A549 (cell line): ENCODE results near the gene CLIP1.

ENCODE experiments used
- CTCF ChIP-seq: fragments of >200 bp; sonication (Bioruptor Twin); formaldehyde crosslinking; IDR thresholded peaks from 3 replicates; pipeline ENCODE4 v1.5.1; 2016
- EHMT2 ChIP-seq: fragments of 200-600 bp; sonication (generic); IDR thresholded peaks from 2 replicates; pipeline ENCODE4 v1.6.1; 2016; ENCODE audit warnings: antibody characterized with exemption, low read depth, mild to moderate bottlenecking, moderate library complexity
- ELK1 ChIP-seq: fragments of 150-350 bp; IDR thresholded peaks from 2 replicates; pipeline ENCODE4 v1.6.1; 2014; ENCODE audit warnings: low read depth, mild to moderate bottlenecking, low read length
- EP300 ChIP-seq, 2 experiments: fragments of >200 bp; sonication (Bioruptor Twin); formaldehyde crosslinking; IDR thresholded peaks; 2 replicates in 1 of 2; 3 replicates in 1 of 2; pipeline ENCODE4 v1.6.1; 2016 to 2017
- FOSB ChIP-seq: fragments of 250-450 bp; sonication (Bioruptor Pico); IDR thresholded peaks from 2 replicates; pipeline ENCODE4 v1.5.0; 2020; ENCODE audit warnings: mild to moderate bottlenecking, moderate library complexity
- HMGXB4 ChIP-seq: fragments of 250-450 bp; sonication (Bioruptor Pico); IDR thresholded peaks from 2 replicates; pipeline ENCODE4 v1.5.0; 2021; ENCODE audit warnings: mild to moderate bottlenecking, moderate library complexity, borderline replicate concordance
- JUN ChIP-seq, 2 experiments: fragments of >200 bp; sonication (Bioruptor Twin); formaldehyde crosslinking; IDR thresholded peaks; 2 replicates in 1 of 2; 3 replicates in 1 of 2; pipeline ENCODE4 v1.6.1; 2016 to 2017
- JUNB ChIP-seq: fragments of >200 bp; sonication (Bioruptor Twin); formaldehyde crosslinking; IDR thresholded peaks from 2 replicates; pipeline ENCODE4 v1.6.1; 2016
- KDM1A ChIP-seq: fragments of 200-600 bp; sonication (generic); IDR thresholded peaks from 2 replicates; pipeline ENCODE4 v1.6.1; 2016; ENCODE audit warnings: low read depth, mild to moderate bottlenecking
- NR3C1 ChIP-seq: fragments of >200 bp; sonication (Bioruptor Twin); formaldehyde crosslinking; IDR thresholded peaks from 3 replicates; pipeline ENCODE4 v1.6.1; 2017
- POLR2A ChIP-seq: IDR thresholded peaks from 2 replicates; pipeline ENCODE4 v1.6.1; 2012; ENCODE audit warnings: mild to moderate bottlenecking, low read length
- ZSCAN20 ChIP-seq: fragments of 250-450 bp; sonication (Bioruptor Pico); IDR thresholded peaks from 2 replicates; pipeline ENCODE4 v1.8.0; 2022; ENCODE audit warnings: mild to moderate bottlenecking, moderate library complexity

- TF ChIP-seq EHMT2 = no peak
- TF ChIP-seq CTCF = no peak
- TF ChIP-seq KDM1A = no peak
- no peak for TF ChIP-seq JUN (IDR thresholded peaks at IDR 0.05)
- no peak for TF ChIP-seq POLR2A
- TF ChIP-seq JUNB = no peak
- no peak for TF ChIP-seq FOSB (CRISPR knock-in tag)
- TF ChIP-seq HMGXB4 (CRISPR knock-in tag) = no peak
- TF ChIP-seq EP300 (IDR thresholded peaks at IDR 0.05) = no peak
- TF ChIP-seq NR3C1 = no peak
- TF ChIP-seq ELK1 = no peak
- TF ChIP-seq ZSCAN20 = no peak
Observed at GRCh38 chr12:122308811-122309210, 113.7 kb downstream of the CLIP1 start.
